ENCODE results near the gene KDELR1.

Gene KDELR1

GRCh38 chr19:48385461-48386087, 5.8 kb downstream of the KDELR1 start:
- no peak for TF ChIP-seq CTCF (IDR thresholded peaks at IDR 0.05; ENCODE audit: control insufficient read depth, extremely low read depth, insufficient read depth)
- H3K4me3 ChIP-seq (ENCODE audit: low read depth, low read length), result no peak overlapping the region
- no peak for DNase-seq (ENCODE audit: low read depth)

GRCh38 chr19:48382286-48382685, 9.1 kb downstream of the KDELR1 start:
- H3K4me3 ChIP-seq (ENCODE audit: low read depth, low read length), result no peak overlapping the region
- TF ChIP-seq CTCF (IDR thresholded peaks at IDR 0.05; ENCODE audit: control insufficient read depth, extremely low read depth, insufficient read depth), result no peak
- DNase-seq (ENCODE audit: low read depth), result no peak

GRCh38 chr19:48381178-48381950, 10.0 kb downstream of the KDELR1 start:
- no peak overlapping the region for H3K4me3 ChIP-seq (ENCODE audit: low read depth, low read length)
- no peak for TF ChIP-seq CTCF (IDR thresholded peaks at IDR 0.05; ENCODE audit: control insufficient read depth, extremely low read depth, insufficient read depth)
- no peak for DNase-seq (ENCODE audit: low read depth)

- no peak overlapping the region for H3K4me3 ChIP-seq (ENCODE audit: low read depth, low read length)
- TF ChIP-seq CTCF (IDR thresholded peaks at IDR 0.05; ENCODE audit: control insufficient read depth, extremely low read depth, insufficient read depth), result no peak
- DNase-seq (ENCODE audit: low read depth), result no peak
Observed at GRCh38 chr19:48379058-48379457, 12.3 kb downstream of the KDELR1 start.

GRCh38 chr19:48378194-48378570, 13.2 kb downstream of the KDELR1 start:
- TF ChIP-seq CTCF (IDR thresholded peaks at IDR 0.05; ENCODE audit: control insufficient read depth, extremely low read depth, insufficient read depth), result no peak
- no peak for DNase-seq (ENCODE audit: low read depth)
- no peak overlapping the region for H3K4me3 ChIP-seq (ENCODE audit: low read depth, low read length)

- DNase-seq (ENCODE audit: low read depth), result no peak
- no peak overlapping the region for H3K4me3 ChIP-seq (ENCODE audit: low read depth, low read length)
- no peak for TF ChIP-seq CTCF (IDR thresholded peaks at IDR 0.05; ENCODE audit: control insufficient read depth, extremely low read depth, insufficient read depth)
Observed at GRCh38 chr19:48373567-48373966, 17.8 kb downstream of the KDELR1 start.
